K562 (cell line): ENCODE data around the gene MYCBP2.

Experiments used
- CEBPB ChIP-seq: fragments of 450-650 bp; IDR thresholded peaks from 2 replicates; pipeline ENCODE4 v1.6.1; 2016; ENCODE audit warnings: missing genetic modification characterization, missing compliant biosample characterization
- CHD2 ChIP-seq: IDR thresholded peaks from 2 replicates; pipeline ENCODE4 v1.6.1; 2011; ENCODE audit warnings: low read depth, low read length
- FIP1L1 ChIP-seq: fragments of 200-400 bp; formaldehyde crosslinking; IDR thresholded peaks from 2 replicates; pipeline ENCODE4 v1.6.1; 2018; ENCODE audit warnings: mild to moderate bottlenecking, low read depth, low read length; ENCODE audit not compliant: poor library complexity, severe bottlenecking
- FOS ChIP-seq: IDR thresholded peaks from 3 replicates; pipeline ENCODE4 v1.6.1; 2011; ENCODE audit not compliant: insufficient read length; ENCODE audit errors: extremely low read depth
- JUN ChIP-seq, 2 experiments: sonication (generic) in 1 of 2; formaldehyde crosslinking in 1 of 2; IDR thresholded peaks; 2 replicates each; pipeline versions ENCODE4 v1.6.1 to v1.8.0; 2012 to 2022; ENCODE audit warnings: borderline replicate concordance in 2 of 2, mild to moderate bottlenecking in 2 of 2, improper control_type of control experiment in 1 of 2, low read depth in 1 of 2, low read length in 1 of 2, missing genetic modification reagents in 1 of 2
- RFX5 ChIP-seq: IDR thresholded peaks from 2 replicates; pipeline ENCODE4 v1.6.1; 2011; ENCODE audit warnings: low read depth, mild to moderate bottlenecking, improper control_type of control experiment, low read length
- RFX7 ChIP-seq: fragments of 250-450 bp; sonication (Bioruptor Pico); IDR thresholded peaks from 2 replicates; pipeline ENCODE4 v1.5.1; 2021; ENCODE audit warnings: mild to moderate bottlenecking
- YY1 ChIP-seq, 3 experiments: IDR thresholded peaks; 2 replicates each; pipeline ENCODE4 v1.6.1; 2011; ENCODE audit warnings: low read length in 2 of 3, mild to moderate bottlenecking in 2 of 3, moderate library complexity in 2 of 3, borderline replicate concordance in 1 of 3, control low read depth in 1 of 3, low read depth in 1 of 3; ENCODE audit not compliant: insufficient read depth in 3 of 3, insufficient replicate concordance in 2 of 3, control insufficient read depth in 1 of 3, insufficient read length in 1 of 3; ENCODE audit errors: extremely low read depth in 1 of 3
- ZNF124 ChIP-seq: sonication (generic); formaldehyde crosslinking; IDR thresholded peaks from 2 replicates; pipeline ENCODE4 v1.8.1; 2022; ENCODE audit warnings: missing genetic modification reagents
- ZNF324 ChIP-seq: fragments of 250-450 bp; sonication (Bioruptor Pico); IDR thresholded peaks from 2 replicates; pipeline ENCODE4 v1.4.0; 2020; ENCODE audit warnings: mild to moderate bottlenecking
- TF ChIP-seq, protein P1 (sequence below), 3 experiments: IDR thresholded peaks in 2 of 3; conservative IDR thresholded peaks in 1 of 3; 2 replicates each; pipeline ENCODE4 v1.5.1; 2011 to 2012; ENCODE audit warnings: low read length in 3 of 3, mild to moderate bottlenecking in 3 of 3, control low read depth in 2 of 3, improper control_type of control experiment in 1 of 3, inconsistent platforms in 1 of 3, low read depth in 1 of 3, mixed read lengths in 1 of 3, moderate library complexity in 1 of 3; ENCODE audit not compliant: insufficient read depth in 2 of 3
- TF ChIP-seq, protein P2 (sequence below), 2 experiments: fragments of 450-650 bp in 1 of 2; sonication (generic) in 1 of 2; formaldehyde crosslinking in 1 of 2; IDR thresholded peaks in 1 of 2; conservative IDR thresholded peaks in 1 of 2; 2 replicates each; pipeline versions ENCODE4 v1.6.1 to v1.8.1; 2016 to 2023; ENCODE audit warnings: mild to moderate bottlenecking in 2 of 2, moderate library complexity in 2 of 2, inconsistent platforms in 1 of 2, missing genetic modification reagents in 1 of 2
- TF ChIP-seq, protein P3 (sequence below): fragments of 450-650 bp; conservative IDR thresholded peaks from 2 replicates; pipeline ENCODE4 v1.6.1; 2016; ENCODE audit warnings: missing genetic modification characterization, low read depth, mild to moderate bottlenecking, missing compliant biosample characterization, moderate library complexity
- TF ChIP-seq, protein P4 (sequence below): sonication (generic); formaldehyde crosslinking; IDR thresholded peaks from 2 replicates; pipeline ENCODE4 v1.4.0; 2020; ENCODE audit warnings: mild to moderate bottlenecking, missing genetic modification reagents

DNA sequence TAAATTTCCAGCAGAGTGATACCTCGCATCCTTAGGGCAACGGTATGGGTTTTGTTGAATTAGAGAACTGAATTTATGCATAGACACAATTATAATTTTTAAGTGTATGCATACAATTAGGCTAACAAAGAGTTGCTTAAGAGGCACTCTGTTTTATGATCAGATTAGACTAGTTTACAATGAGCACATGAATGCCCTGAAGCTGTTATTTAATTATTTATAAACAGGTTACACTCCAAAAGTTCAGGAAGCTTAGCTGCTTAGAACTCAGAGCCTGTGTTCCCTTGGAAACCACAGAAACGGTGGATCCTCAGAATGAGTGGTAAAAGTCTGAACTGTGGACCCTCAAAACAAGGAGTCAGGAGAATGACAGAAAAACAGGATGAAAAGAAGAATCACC, 227.5 kb downstream of the MYCBP2 start:
- TF ChIP-seq YY1 (IDR thresholded peaks at IDR 0.05; ENCODE audit: borderline replicate concordance in 1 of 3, control insufficient read depth in 1 of 3, extremely low read depth in 1 of 3, insufficient read depth in 3 of 3, insufficient read length in 1 of 3, insufficient replicate concordance in 2 of 3, low read depth in 1 of 3, low read length in 2 of 3) (no peak), FOS (no peak), FIP1L1 (no peak), RFX5 (no peak), CEBPB (tag) (no peak), CHD2 (no peak), ZNF124 (CRISPR knock-in tag) (no peak), RFX7 (CRISPR knock-in tag) (no peak), JUN (IDR thresholded peaks at IDR 0.05; ENCODE audit: borderline replicate concordance, low read depth, low read length) (no peak), JUN (CRISPR knock-in tag; IDR thresholded peaks at IDR 0.05; ENCODE audit: borderline replicate concordance) (no peak), ZNF324 (CRISPR knock-in tag) (no peak)
- TF ChIP-seq, protein P1, sequence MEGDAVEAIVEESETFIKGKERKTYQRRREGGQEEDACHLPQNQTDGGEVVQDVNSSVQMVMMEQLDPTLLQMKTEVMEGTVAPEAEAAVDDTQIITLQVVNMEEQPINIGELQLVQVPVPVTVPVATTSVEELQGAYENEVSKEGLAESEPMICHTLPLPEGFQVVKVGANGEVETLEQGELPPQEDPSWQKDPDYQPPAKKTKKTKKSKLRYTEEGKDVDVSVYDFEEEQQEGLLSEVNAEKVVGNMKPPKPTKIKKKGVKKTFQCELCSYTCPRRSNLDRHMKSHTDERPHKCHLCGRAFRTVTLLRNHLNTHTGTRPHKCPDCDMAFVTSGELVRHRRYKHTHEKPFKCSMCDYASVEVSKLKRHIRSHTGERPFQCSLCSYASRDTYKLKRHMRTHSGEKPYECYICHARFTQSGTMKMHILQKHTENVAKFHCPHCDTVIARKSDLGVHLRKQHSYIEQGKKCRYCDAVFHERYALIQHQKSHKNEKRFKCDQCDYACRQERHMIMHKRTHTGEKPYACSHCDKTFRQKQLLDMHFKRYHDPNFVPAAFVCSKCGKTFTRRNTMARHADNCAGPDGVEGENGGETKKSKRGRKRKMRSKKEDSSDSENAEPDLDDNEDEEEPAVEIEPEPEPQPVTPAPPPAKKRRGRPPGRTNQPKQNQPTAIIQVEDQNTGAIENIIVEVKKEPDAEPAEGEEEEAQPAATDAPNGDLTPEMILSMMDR (IDR thresholded peaks at IDR 0.05 in 2 of 3, conservative IDR thresholded peaks at IDR 0.05 in 1 of 3; ENCODE audit: insufficient read depth in 2 of 3, low read depth in 1 of 3, low read length in 3 of 3) = no peak
- TF ChIP-seq, protein P2, sequence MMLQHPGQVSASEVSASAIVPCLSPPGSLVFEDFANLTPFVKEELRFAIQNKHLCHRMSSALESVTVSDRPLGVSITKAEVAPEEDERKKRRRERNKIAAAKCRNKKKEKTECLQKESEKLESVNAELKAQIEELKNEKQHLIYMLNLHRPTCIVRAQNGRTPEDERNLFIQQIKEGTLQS (IDR thresholded peaks at IDR 0.05) = no peak
- TF ChIP-seq, protein P2 (CRISPR knock-in tag; conservative IDR thresholded peaks at IDR 0.05) = no peak
- TF ChIP-seq, protein P3, sequence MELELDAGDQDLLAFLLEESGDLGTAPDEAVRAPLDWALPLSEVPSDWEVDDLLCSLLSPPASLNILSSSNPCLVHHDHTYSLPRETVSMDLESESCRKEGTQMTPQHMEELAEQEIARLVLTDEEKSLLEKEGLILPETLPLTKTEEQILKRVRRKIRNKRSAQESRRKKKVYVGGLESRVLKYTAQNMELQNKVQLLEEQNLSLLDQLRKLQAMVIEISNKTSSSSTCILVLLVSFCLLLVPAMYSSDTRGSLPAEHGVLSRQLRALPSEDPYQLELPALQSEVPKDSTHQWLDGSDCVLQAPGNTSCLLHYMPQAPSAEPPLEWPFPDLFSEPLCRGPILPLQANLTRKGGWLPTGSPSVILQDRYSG (tag) = no peak
- TF ChIP-seq, protein P4, sequence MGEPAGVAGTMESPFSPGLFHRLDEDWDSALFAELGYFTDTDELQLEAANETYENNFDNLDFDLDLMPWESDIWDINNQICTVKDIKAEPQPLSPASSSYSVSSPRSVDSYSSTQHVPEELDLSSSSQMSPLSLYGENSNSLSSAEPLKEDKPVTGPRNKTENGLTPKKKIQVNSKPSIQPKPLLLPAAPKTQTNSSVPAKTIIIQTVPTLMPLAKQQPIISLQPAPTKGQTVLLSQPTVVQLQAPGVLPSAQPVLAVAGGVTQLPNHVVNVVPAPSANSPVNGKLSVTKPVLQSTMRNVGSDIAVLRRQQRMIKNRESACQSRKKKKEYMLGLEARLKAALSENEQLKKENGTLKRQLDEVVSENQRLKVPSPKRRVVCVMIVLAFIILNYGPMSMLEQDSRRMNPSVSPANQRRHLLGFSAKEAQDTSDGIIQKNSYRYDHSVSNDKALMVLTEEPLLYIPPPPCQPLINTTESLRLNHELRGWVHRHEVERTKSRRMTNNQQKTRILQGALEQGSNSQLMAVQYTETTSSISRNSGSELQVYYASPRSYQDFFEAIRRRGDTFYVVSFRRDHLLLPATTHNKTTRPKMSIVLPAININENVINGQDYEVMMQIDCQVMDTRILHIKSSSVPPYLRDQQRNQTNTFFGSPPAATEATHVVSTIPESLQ (CRISPR knock-in tag) = no peak
